ENCODE measurements around the gene EGFR. TPM values are rescaled to one million over a fixed set of nuclear protein-coding genes. Genes with fewer than 3 reads are reported as not detected.

The EGFR gene
- total RNA-seq, 2 donors from 2014 or later: 54.8 to 56.7 TPM

GRCh38 chr7:55158541-55159382 is 139.9 kb downstream of the EGFR start:
- H3K4me1 ChIP-seq (ENCODE audit: control insufficient read depth in 1 of 2, low read depth in 2 of 2): peaks cover 0 to 6% of the 10 kb centered on the region in 2 donors
- H3K27ac ChIP-seq: peak overlapping the region in 1 of 2 donors; percentile 21

GRCh38 chr7:55160539-55160938 is 141.7 kb downstream of the EGFR start:
- Histone ChIP-seq H3K27me3 (replicated peaks; ENCODE audit: insufficient read depth) (no peaks in the 10 kb centered on the region), H3K4me1 (ENCODE audit: control insufficient read depth in 1 of 2, low read depth in 2 of 2) (peaks cover 0 to 6% of the 10 kb centered on the region in 2 donors), H3K9me3 (no peaks in the 10 kb centered on the region), H3K36me3 (peaks cover 30% of the 10 kb centered on the region), H3K4me3 (no peak overlapping the region), H3K27ac (no peak overlapping the region)
- DNase-seq (ENCODE audit: low spot score): no peak
- ATAC-seq (ENCODE audit: insufficient number of reproducible peaks, low FRiP score, low read depth): no peak
- TF ChIP-seq CTCF (IDR thresholded peaks at IDR 0.05): no peak

More at GRCh38 chr7:55158541-55159382, 139.9 kb downstream of the EGFR start:
- no peaks in the 10 kb centered on the region for H3K9me3 ChIP-seq
- H3K27me3 ChIP-seq (replicated peaks; ENCODE audit: insufficient read depth): no peaks in the 10 kb centered on the region
- no peak for DNase-seq (ENCODE audit: low spot score)
- H3K4me3 ChIP-seq: no peak overlapping the region
- peaks cover 28% of the 10 kb centered on the region for H3K36me3 ChIP-seq
- no peak for TF ChIP-seq CTCF (IDR thresholded peaks at IDR 0.05)
- ATAC-seq (ENCODE audit: insufficient number of reproducible peaks, low FRiP score, low read depth): no peak

GRCh38 chr7:55161154-55161687 is 142.4 kb downstream of the EGFR start:
- ATAC-seq (ENCODE audit: insufficient number of reproducible peaks, low FRiP score, low read depth): no peak
- Histone ChIP-seq H3K4me3 (no peak overlapping the region), H3K9me3 (no peaks in the 10 kb centered on the region), H3K27me3 (replicated peaks; ENCODE audit: insufficient read depth) (no peaks in the 10 kb centered on the region), H3K27ac (no peak overlapping the region), H3K4me1 (ENCODE audit: control insufficient read depth in 1 of 2, low read depth in 2 of 2) (peaks cover 0 to 6% of the 10 kb centered on the region in 2 donors), H3K36me3 (peaks cover 28% of the 10 kb centered on the region)
- no peak for TF ChIP-seq CTCF (IDR thresholded peaks at IDR 0.05)
- DNase-seq (ENCODE audit: low spot score): no peak

- no peaks in the 10 kb centered on the region for H3K9me3 ChIP-seq
- peaks cover 27% of the 10 kb centered on the region for H3K36me3 ChIP-seq
- no peak for ATAC-seq (ENCODE audit: insufficient number of reproducible peaks, low FRiP score, low read depth)
These were observed 143.7 kb downstream of the EGFR start for GRCh38 chr7:55162476-55162875.

More at GRCh38 chr7:55162476-55162875, 143.7 kb downstream of the EGFR start:
- Histone ChIP-seq H3K27ac (no peak overlapping the region), H3K27me3 (replicated peaks; ENCODE audit: insufficient read depth) (no peaks in the 10 kb centered on the region), H3K4me1 (ENCODE audit: control insufficient read depth in 1 of 2, low read depth in 2 of 2) (peaks cover 0 to 6% of the 10 kb centered on the region in 2 donors), H3K4me3 (no peak overlapping the region)
- DNase-seq (ENCODE audit: low spot score): no peak
- TF ChIP-seq CTCF (IDR thresholded peaks at IDR 0.05): no peak

All from thoracic aorta (tissue), 2 donors.